Measurements from ENCODE around the gene ZNF425.
"Not testable (repeated sequence)": the region's sequence is repeated elsewhere in the genome, so short reads cannot be mapped to it uniquely, and the experiment has no call there.

The ZNF425 gene

GRCh38 chr7:149102666-149103065 is 23.5 kb downstream of the ZNF425 start:
- no peaks in the 10 kb centered on the region for H3K4me1 Mint-ChIP-seq
- no peak overlapping the region for H3K4me3 Mint-ChIP-seq
- DNase-seq = no peak
- peaks cover 4 to 20% of the 10 kb centered on the region in 2 donors for H3K36me3 Mint-ChIP-seq
- H3K9me3 Mint-ChIP-seq = no peaks in the 10 kb centered on the region
- ATAC-seq (replicated peaks) = no peak
- no peak overlapping the region for H3K27ac Mint-ChIP-seq
- no peaks in the 10 kb centered on the region for H3K27me3 Mint-ChIP-seq

GRCh38 chr7:149100821-149101220 is 25.3 kb downstream of the ZNF425 start:
- peaks cover 4 to 20% of the 10 kb centered on the region in 2 donors for H3K36me3 Mint-ChIP-seq
- H3K4me3 Mint-ChIP-seq = no peak overlapping the region
- no peaks in the 10 kb centered on the region for H3K4me1 Mint-ChIP-seq
- no peak for ATAC-seq (replicated peaks)
- no peak overlapping the region for H3K27ac Mint-ChIP-seq
- H3K9me3 Mint-ChIP-seq = no peaks in the 10 kb centered on the region
- H3K27me3 Mint-ChIP-seq = no peaks in the 10 kb centered on the region
- DNase-seq = no peak

GRCh38 chr7:149099058-149099457 is 27.1 kb downstream of the ZNF425 start:
- no peak for ATAC-seq (replicated peaks)
- no peak overlapping the region for H3K4me3 Mint-ChIP-seq
- H3K4me1 Mint-ChIP-seq = no peaks in the 10 kb centered on the region
- no peak for DNase-seq
- H3K9me3 Mint-ChIP-seq = no peaks in the 10 kb centered on the region
- H3K27me3 Mint-ChIP-seq = no peaks in the 10 kb centered on the region
- H3K27ac Mint-ChIP-seq = no peak overlapping the region
- peaks cover 1 to 11% of the 10 kb centered on the region in 2 donors for H3K36me3 Mint-ChIP-seq

- Mint-ChIP-seq H3K36me3 (no peaks in the 10 kb centered on the region), H3K27ac (no peak overlapping the region), H3K4me3 (no peak overlapping the region), H3K27me3 (no peaks in the 10 kb centered on the region), H3K9me3 (no peaks in the 10 kb centered on the region), H3K4me1 (peaks cover 4 to 5% of the 10 kb centered on the region in 2 donors)
- DNase-seq (no peak), ATAC-seq (replicated peaks) (no peak)
Observed at GRCh38 chr7:149097088-149097487, 29.0 kb downstream of the ZNF425 start.

- H3K9me3 Mint-ChIP-seq = no peaks in the 10 kb centered on the region
- no peaks in the 10 kb centered on the region for H3K27me3 Mint-ChIP-seq
- DNase-seq (peak; percentile 17), ATAC-seq (replicated peaks) (peak in 1 of 2 donors; percentile 4)
- peaks cover 12 to 18% of the 10 kb centered on the region in 2 donors for H3K4me1 Mint-ChIP-seq
- no peak overlapping the region for H3K4me3 Mint-ChIP-seq
- peak overlapping the region; percentile 82 for H3K27ac Mint-ChIP-seq
- H3K36me3 Mint-ChIP-seq = peaks cover 1 to 8% of the 10 kb centered on the region in 2 donors
Observed at GRCh38 chr7:149093228-149093627, 32.9 kb downstream of the ZNF425 start.

GRCh38 chr7:149092244-149092643 is 33.9 kb downstream of the ZNF425 start:
- H3K27me3 Mint-ChIP-seq; ATAC-seq (replicated peaks); H3K9me3 Mint-ChIP-seq; DNase-seq: not testable (repeated sequence)
- peaks cover 1 to 13% of the 10 kb centered on the region in 2 donors for H3K36me3 Mint-ChIP-seq
- H3K4me1 Mint-ChIP-seq = peaks cover 16 to 18% of the 10 kb centered on the region in 2 donors
- H3K4me3 Mint-ChIP-seq = peak overlapping the region in 1 of 2 donors; percentile 48
- peak overlapping the region; percentile 47 for H3K27ac Mint-ChIP-seq

GRCh38 chr7:149090397-149091195 is 35.5 kb downstream of the ZNF425 start, which contains the start of gene ZNF786:
TSS of gene ZNF786 (minus strand) at chr7:149090718. CDS start at chr7:149090640, 78 bp downstream.
- H3K9me3 Mint-ChIP-seq = peaks cover 0 to 1% of the 10 kb centered on the region in 2 donors
- DNase-seq (peak; percentile 91), ATAC-seq (replicated peaks) (peak; percentile 86 to 91)
- H3K4me1 Mint-ChIP-seq = peaks cover 21 to 31% of the 10 kb centered on the region in 2 donors
- peak within 1 kb of the TSS; percentile 93 to 96 for H3K4me3 Mint-ChIP-seq
- peak within 1 kb of the TSS; percentile 99 for H3K27ac Mint-ChIP-seq
- H3K36me3 Mint-ChIP-seq = peaks cover 10 to 24% of the 10 kb centered on the region in 2 donors
- H3K27me3 Mint-ChIP-seq = no peaks in the 10 kb centered on the region

- no peaks in the 10 kb centered on the region for H3K27me3 Mint-ChIP-seq
- H3K4me3 Mint-ChIP-seq = no peak overlapping the region
- peaks cover 19 to 28% of the 10 kb centered on the region in 2 donors for H3K4me1 Mint-ChIP-seq
- H3K36me3 Mint-ChIP-seq = peaks cover 23 to 44% of the 10 kb centered on the region in 2 donors
- DNase-seq (no peak), ATAC-seq (replicated peaks) (no peak)
- H3K27ac Mint-ChIP-seq = no peak overlapping the region
- H3K9me3 Mint-ChIP-seq = peaks cover 0 to 9% of the 10 kb centered on the region in 2 donors
Observed at GRCh38 chr7:149087376-149087775, 38.7 kb downstream of the ZNF425 start.

- Mint-ChIP-seq H3K4me3 (no peak overlapping the region), H3K9me3 (peaks cover 0 to 9% of the 10 kb centered on the region in 2 donors), H3K4me1 (peaks cover 16 to 30% of the 10 kb centered on the region in 2 donors), H3K36me3 (peaks cover 24 to 44% of the 10 kb centered on the region in 2 donors), H3K27ac (no peak overlapping the region), H3K27me3 (no peaks in the 10 kb centered on the region)
- no peak for DNase-seq
- no peak for ATAC-seq (replicated peaks)
Observed at GRCh38 chr7:149085866-149086265, 40.3 kb downstream of the ZNF425 start.

- H3K4me1 Mint-ChIP-seq = peaks cover 13 to 28% of the 10 kb centered on the region in 2 donors
- peaks cover 27 to 48% of the 10 kb centered on the region in 2 donors for H3K36me3 Mint-ChIP-seq
- no peak overlapping the region for H3K27ac Mint-ChIP-seq
- no peak overlapping the region for H3K4me3 Mint-ChIP-seq
- no peak for ATAC-seq (replicated peaks)
- no peak for DNase-seq
- H3K27me3 Mint-ChIP-seq = no peaks in the 10 kb centered on the region
- peaks cover 0 to 9% of the 10 kb centered on the region in 2 donors for H3K9me3 Mint-ChIP-seq
Observed at GRCh38 chr7:149084407-149084806, 41.7 kb downstream of the ZNF425 start.

- ATAC-seq (replicated peaks) (no peak), DNase-seq (no peak)
- Mint-ChIP-seq H3K27ac (no peak overlapping the region), H3K4me1 (peaks cover 8 to 24% of the 10 kb centered on the region in 2 donors), H3K36me3 (peaks cover 32 to 50% of the 10 kb centered on the region in 2 donors), H3K27me3 (no peaks in the 10 kb centered on the region), H3K4me3 (no peak overlapping the region), H3K9me3 (peaks cover 0 to 9% of the 10 kb centered on the region in 2 donors)
Observed at GRCh38 chr7:149081914-149082313, 44.2 kb downstream of the ZNF425 start.

GRCh38 chr7:149077594-149077993 is 48.5 kb downstream of the ZNF425 start:
- H3K27ac Mint-ChIP-seq = no peak overlapping the region
- peaks cover 18 to 32% of the 10 kb centered on the region in 2 donors for H3K36me3 Mint-ChIP-seq
- no peak overlapping the region for H3K4me3 Mint-ChIP-seq

GRCh38 chr7:149075286-149075685 is 50.8 kb downstream of the ZNF425 start:
- Mint-ChIP-seq H3K4me1 (peaks cover 0 to under 1% of the 10 kb centered on the region in 2 donors), H3K27me3 (no peaks in the 10 kb centered on the region), H3K4me3 (no peak overlapping the region), H3K27ac (peak overlapping the region; percentile 37), H3K9me3 (no peaks in the 10 kb centered on the region), H3K36me3 (peaks cover 29 to 43% of the 10 kb centered on the region in 2 donors)
- no peak for DNase-seq
- no peak for ATAC-seq (replicated peaks)

More at GRCh38 chr7:149077594-149077993, 48.5 kb downstream of the ZNF425 start:
- DNase-seq (no peak), ATAC-seq (replicated peaks) (no peak)
- Mint-ChIP-seq H3K4me1 (peaks cover 0 to 8% of the 10 kb centered on the region in 2 donors), H3K9me3 (no peaks in the 10 kb centered on the region), H3K27me3 (no peaks in the 10 kb centered on the region)

GRCh38 chr7:149074116-149074885 is 51.8 kb downstream of the ZNF425 start:
- DNase-seq (no peak), ATAC-seq (replicated peaks) (no peak)
- Mint-ChIP-seq H3K27ac (no peak overlapping the region), H3K36me3 (peaks cover 30 to 42% of the 10 kb centered on the region in 2 donors), H3K9me3 (no peaks in the 10 kb centered on the region), H3K27me3 (no peaks in the 10 kb centered on the region), H3K4me3 (no peak overlapping the region), H3K4me1 (no peaks in the 10 kb centered on the region)
